Stimulated activated CD4-positive, alpha-beta T cell treated with anti-CD3 and anti-CD28 coated beads, TNF-alpha, amount 100 ng/mL, for 4 hours (primary cell): ENCODE measurements around the gene RRM2.
"Not testable (repeated sequence)": the region's sequence is repeated elsewhere in the genome, so short reads cannot be mapped to it uniquely, and the experiment has no call there.

Source experiments
- DNase-seq, 3 experiments: peaks; one replicate each; pipeline ENCODE4 v3.0.0-alpha.2; 2020; ENCODE audit warnings: low read depth in 3 of 3

Gene RRM2

GRCh38 chr2:10132596-10132995 is 10.1 kb downstream of the RRM2 start:
- no peak for DNase-seq

- no peak for DNase-seq
Measured at GRCh38 chr2:10132996-10133647, 10.6 kb downstream of the RRM2 start.

- no peak for DNase-seq
Measured at GRCh38 chr2:10135296-10136089, 13.0 kb downstream of the RRM2 start.

GRCh38 chr2:10136101-10136934 is 13.8 kb downstream of the RRM2 start:
- no peak for DNase-seq

- no peak for DNase-seq
Measured at GRCh38 chr2:10137053-10137843, 14.7 kb downstream of the RRM2 start.

GRCh38 chr2:10139536-10139935 is 17.0 kb downstream of the RRM2 start:
- DNase-seq, result no peak

GRCh38 chr2:10140841-10141610 is 18.5 kb downstream of the RRM2 start:
- no peak for DNase-seq

GRCh38 chr2:10141736-10142639 is 19.4 kb downstream of the RRM2 start:
- DNase-seq, result no peak

GRCh38 chr2:10142640-10142965 is 20.1 kb downstream of the RRM2 start:
- DNase-seq, result no peak

GRCh38 chr2:10144771-10145518 is 22.4 kb downstream of the RRM2 start:
- DNase-seq, result no peak

- no peak for DNase-seq
Measured at GRCh38 chr2:10145519-10146357, 23.2 kb downstream of the RRM2 start.

- no peak for DNase-seq
Measured at GRCh38 chr2:10146366-10147005, 23.9 kb downstream of the RRM2 start.

- not testable (repeated sequence) for DNase-seq
Measured at GRCh38 chr2:10147050-10147660, 24.6 kb downstream of the RRM2 start.

GRCh38 chr2:10148268-10148667 is 25.7 kb downstream of the RRM2 start:
- DNase-seq, result no peak

- no peak for DNase-seq
Measured at GRCh38 chr2:10149635-10150034, 27.1 kb downstream of the RRM2 start.

- DNase-seq, result no peak
Measured at GRCh38 chr2:10150436-10150835, 27.9 kb downstream of the RRM2 start.

GRCh38 chr2:10151462-10151861 is 28.9 kb downstream of the RRM2 start:
- no peak for DNase-seq
